Measurements from ENCODE around the gene TOR4A. TPM values are rescaled to one million over a fixed set of nuclear protein-coding genes. Genes with fewer than 3 reads are reported as not detected.

Gene TOR4A
- total RNA-seq, 1 donor from 2014 or later = 16.5 TPM

- intact Hi-C loops (cut with DNase I) = no loop called here
- ATAC-seq (no peak), DNase-seq (ENCODE audit: missing footprints) (no peak)
Observed at GRCh38 chr9:137278721-137279711, 1.5 kb downstream of the TOR4A start.

GRCh38 chr9:137279741-137280473 lies 2.4 kb downstream of the TOR4A start:
- DNase-seq (ENCODE audit: missing footprints) = no peak

GRCh38 chr9:137280474-137281344 lies 3.2 kb downstream of the TOR4A start:
- intact Hi-C loops (cut with DNase I) = no loop called here
- DNase-seq (ENCODE audit: missing footprints) (no peak), ATAC-seq (peak; percentile 14)

More at GRCh38 chr9:137279741-137280473, 2.4 kb downstream of the TOR4A start:
- ATAC-seq = no peak
- intact Hi-C loops (cut with DNase I) = no loop called here

- intact Hi-C loops (cut with DNase I) = no loop called here
- no peak for DNase-seq (ENCODE audit: missing footprints)
- no peak for ATAC-seq
Observed at GRCh38 chr9:137281345-137282116, 4.0 kb downstream of the TOR4A start.

GRCh38 chr9:137286975-137287383 lies 9.5 kb downstream of the TOR4A start:
- peak; percentile 71 for ATAC-seq
- no peak for DNase-seq (ENCODE audit: missing footprints)
- intact Hi-C loops (cut with DNase I) = loop anchor here (2.0 kb wide), 1 partner anchor 160 kb away; no protein-coding TSS in a partner anchor

- no peak for ATAC-seq
- intact Hi-C loops (cut with DNase I) = loop anchor here (10.0 kb wide), 1 partner anchor 232 kb away; no protein-coding TSS in a partner anchor
- no peak for DNase-seq (ENCODE audit: missing footprints)
Observed at GRCh38 chr9:137293094-137293481, 15.6 kb downstream of the TOR4A start.

- DNase-seq (ENCODE audit: missing footprints) = no peak
- no peak for ATAC-seq
- intact Hi-C loops (cut with DNase I) = loop anchor here (2.0 to 10.0 kb wide), 3 partner anchors 113 to 231 kb away; no protein-coding TSS in a partner anchor
Observed at GRCh38 chr9:137293482-137294090, 16.1 kb downstream of the TOR4A start.

GRCh38 chr9:137294091-137294680 lies 16.7 kb downstream of the TOR4A start:
- DNase-seq (ENCODE audit: missing footprints) (no peak), ATAC-seq (no peak)
- intact Hi-C loops (cut with DNase I) = loop anchor here (2.0 to 10.0 kb wide), 3 partner anchors 113 to 231 kb away; no protein-coding TSS in a partner anchor

GRCh38 chr9:137294681-137295237 lies 17.2 kb downstream of the TOR4A start:
- ATAC-seq (no peak), DNase-seq (ENCODE audit: missing footprints) (peak; percentile 60)
- intact Hi-C loops (cut with DNase I) = loop anchor here (2.0 to 10.0 kb wide), 3 partner anchors 112 to 230 kb away; no protein-coding TSS in a partner anchor

GRCh38 chr9:137295238-137295811 lies 17.8 kb downstream of the TOR4A start:
- DNase-seq (ENCODE audit: missing footprints) (no peak), ATAC-seq (peak; percentile 53)
- intact Hi-C loops (cut with DNase I) = loop anchor here (2.0 to 10.0 kb wide), 3 partner anchors 111 to 229 kb away; no protein-coding TSS in a partner anchor

GRCh38 chr9:137295849-137296669 lies 18.5 kb downstream of the TOR4A start:
- no peak for ATAC-seq
- DNase-seq (ENCODE audit: missing footprints) = no peak
- intact Hi-C loops (cut with DNase I) = loop anchor here (2.0 to 10.0 kb wide), 3 partner anchors 111 to 229 kb away; no protein-coding TSS in a partner anchor

GRCh38 chr9:137296670-137297664 lies 19.4 kb downstream of the TOR4A start:
- intact Hi-C loops (cut with DNase I) = loop anchor here (10.0 kb wide), 1 partner anchor 228 kb away; no protein-coding TSS in a partner anchor
- DNase-seq (ENCODE audit: missing footprints) (no peak), ATAC-seq (peak; percentile 12)

- no peak for DNase-seq (ENCODE audit: missing footprints)
- no peak for ATAC-seq
- intact Hi-C loops (cut with DNase I) = loop anchor here (2.0 to 10.0 kb wide), 2 partner anchors 125 to 227 kb away; partner anchors contain the start of genes EXD3 and NOXA1
Observed at GRCh38 chr9:137297966-137298365, 20.4 kb downstream of the TOR4A start.
